CD4-positive, alpha-beta T cell treated with Interleukin-15 for 1 hour (primary cell): Measurements from ENCODE around the gene NHLRC1.

Experiments
- DNase-seq: peaks from one replicate; pipeline ENCODE4 v3.0.0-alpha.2; 2020

Gene NHLRC1

DNA sequence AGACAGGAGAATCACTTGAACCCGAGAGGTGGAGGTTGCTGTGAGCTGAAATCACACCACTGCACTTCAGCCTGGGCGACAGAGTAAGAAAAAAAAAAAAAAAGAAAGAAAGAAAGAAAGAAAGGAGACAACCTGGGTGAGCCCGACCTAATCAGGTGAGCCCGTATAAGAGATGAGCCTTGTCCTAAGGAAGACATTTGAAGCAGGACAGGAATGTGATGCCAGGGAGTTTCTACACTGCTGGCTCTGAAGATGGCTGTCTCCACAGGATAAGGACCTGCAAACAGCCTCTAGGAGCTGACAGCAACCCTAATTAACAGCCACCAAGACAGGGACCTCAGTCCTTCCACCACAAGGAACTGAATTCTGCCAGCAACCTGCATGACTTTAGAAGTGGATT lies 41.9 kb downstream of the NHLRC1 start:
- DNase-seq, result no peak

GRCh38 chr6:18078866-18079265 lies 43.6 kb downstream of the NHLRC1 start:
- no peak for DNase-seq

- no peak for DNase-seq
Measured at GRCh38 chr6:18076231-18076630, 46.2 kb downstream of the NHLRC1 start.

DNA sequence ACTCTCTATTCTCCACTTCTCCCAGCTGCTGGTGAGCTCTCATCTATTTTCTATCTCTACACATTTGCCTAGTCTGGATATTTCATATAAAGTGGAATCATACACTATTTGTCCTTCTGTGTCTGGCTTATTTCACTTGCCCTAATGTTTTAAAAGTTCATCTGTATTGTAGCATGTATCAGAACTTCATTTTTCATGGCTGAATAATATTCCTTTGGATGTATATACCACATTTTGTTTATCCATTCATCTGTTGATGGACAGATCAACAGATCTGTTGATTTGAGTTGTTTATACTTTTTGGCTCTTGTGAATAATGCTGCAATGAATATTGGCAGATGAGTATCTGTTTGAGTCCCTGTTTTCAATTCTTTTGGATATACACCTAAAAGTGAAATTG lies 49.6 kb downstream of the NHLRC1 start:
- DNase-seq, result no peak

DNA sequence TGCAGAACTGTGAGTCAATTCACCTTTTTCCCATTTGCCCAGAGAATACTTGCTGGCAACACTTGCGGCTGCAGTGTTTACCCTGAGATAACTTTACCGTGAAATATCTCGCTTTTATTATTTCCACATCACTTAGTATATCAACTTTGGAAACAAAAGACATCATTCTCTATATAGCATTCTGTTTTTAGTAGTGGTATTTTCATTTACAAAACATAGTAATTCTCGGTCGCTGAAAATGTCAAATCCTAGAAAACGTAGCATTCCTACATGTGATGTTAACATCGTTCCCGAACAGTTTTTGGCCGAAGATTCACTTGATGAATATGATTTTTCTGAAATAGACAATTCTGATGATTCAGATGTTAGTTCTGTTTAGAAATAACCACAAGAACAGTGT lies 52.0 kb downstream of the NHLRC1 start:
- no peak for DNase-seq
